Breast epithelium (tissue), 3 donors: ENCODE measurements around the gene CCDC167.

ENCODE experiments used
- POLR2A ChIP-seq: fragments of 450-650 bp; IDR thresholded peaks from one replicate; pipeline ENCODE4 v1.6.1; 2016; ENCODE audit warnings: antibody characterized with exemption, mild to moderate bottlenecking, moderate library complexity
- POLR2AphosphoS5 ChIP-seq, 3 donors: sonication (generic); formaldehyde crosslinking; IDR thresholded peaks; one replicate each; pipeline ENCODE4 v1.6.1; 2017; ENCODE audit warnings: antibody characterized with exemption in 3 of 3
- TF ChIP-seq, protein P1 (sequence below), 3 donors: fragments of 450-650 bp; IDR thresholded peaks; one replicate each; pipeline ENCODE4 v1.5.1; 2016 to 2017; ENCODE audit warnings: antibody characterized with exemption in 3 of 3, mild to moderate bottlenecking in 3 of 3, moderate library complexity in 3 of 3

- no peak for TF ChIP-seq POLR2A
- TF ChIP-seq, protein P1, sequence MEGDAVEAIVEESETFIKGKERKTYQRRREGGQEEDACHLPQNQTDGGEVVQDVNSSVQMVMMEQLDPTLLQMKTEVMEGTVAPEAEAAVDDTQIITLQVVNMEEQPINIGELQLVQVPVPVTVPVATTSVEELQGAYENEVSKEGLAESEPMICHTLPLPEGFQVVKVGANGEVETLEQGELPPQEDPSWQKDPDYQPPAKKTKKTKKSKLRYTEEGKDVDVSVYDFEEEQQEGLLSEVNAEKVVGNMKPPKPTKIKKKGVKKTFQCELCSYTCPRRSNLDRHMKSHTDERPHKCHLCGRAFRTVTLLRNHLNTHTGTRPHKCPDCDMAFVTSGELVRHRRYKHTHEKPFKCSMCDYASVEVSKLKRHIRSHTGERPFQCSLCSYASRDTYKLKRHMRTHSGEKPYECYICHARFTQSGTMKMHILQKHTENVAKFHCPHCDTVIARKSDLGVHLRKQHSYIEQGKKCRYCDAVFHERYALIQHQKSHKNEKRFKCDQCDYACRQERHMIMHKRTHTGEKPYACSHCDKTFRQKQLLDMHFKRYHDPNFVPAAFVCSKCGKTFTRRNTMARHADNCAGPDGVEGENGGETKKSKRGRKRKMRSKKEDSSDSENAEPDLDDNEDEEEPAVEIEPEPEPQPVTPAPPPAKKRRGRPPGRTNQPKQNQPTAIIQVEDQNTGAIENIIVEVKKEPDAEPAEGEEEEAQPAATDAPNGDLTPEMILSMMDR (IDR thresholded peaks at IDR 0.05) = no peak
- no peak for TF ChIP-seq POLR2AphosphoS5 (IDR thresholded peaks at IDR 0.05)
Measured at GRCh38 chr6:37528541-37528940, 28.8 kb upstream of the CCDC167 start.
